ENCODE results near the gene TAAR6. TPM values are rescaled to one million over a fixed set of nuclear protein-coding genes. Genes with fewer than 3 reads are reported as not detected.
"Not testable (repeated sequence)": the region's sequence is repeated elsewhere in the genome, so short reads cannot be mapped to it uniquely, and the experiment has no call there.

Gene TAAR6
- not detected for total RNA-seq

GRCh38 chr6:132570221-132570777 is at the start of gene TAAR6:
TAAR6 (plus strand) TSS chr6:132570322; CDS start chr6:132570322, 0 bp downstream.
- no peaks in the 10 kb centered on the region for H3K4me1 Mint-ChIP-seq
- DNase-seq: no peak
- no peak within 1 kb of the TSS for H3K27ac Mint-ChIP-seq
- peaks cover 17% of the 10 kb centered on the region for H3K27me3 Mint-ChIP-seq
- no peak within 1 kb of the TSS for H3K4me3 Mint-ChIP-seq
- ChIA-PET POLR2A (no interaction called here), CTCF (no interaction called here)
- H3K36me3 Mint-ChIP-seq (ENCODE audit: low read depth): no peaks in the 10 kb centered on the region
- H3K9me3 Mint-ChIP-seq: no peaks in the 10 kb centered on the region

GRCh38 chr6:132520953-132521352 is 49.2 kb upstream of the TAAR6 start:
- Mint-ChIP-seq H3K36me3 (ENCODE audit: low read depth) (no peaks in the 10 kb centered on the region), H3K4me1 (no peaks in the 10 kb centered on the region), H3K4me3 (no peak overlapping the region), H3K27ac (no peak overlapping the region), H3K9me3 (no peaks in the 10 kb centered on the region), H3K27me3 (peaks cover 62% of the 10 kb centered on the region)
- no peak for DNase-seq
- ChIA-PET POLR2A (no interaction called here), CTCF (no interaction called here)

GRCh38 chr6:132524646-132525045 is 45.5 kb upstream of the TAAR6 start:
- H3K9me3 Mint-ChIP-seq: no peaks in the 10 kb centered on the region
- H3K27me3 Mint-ChIP-seq: peaks cover 41% of the 10 kb centered on the region
- DNase-seq: no peak
- CTCF ChIA-PET: no interaction called here
- POLR2A ChIA-PET: no interaction called here
- no peaks in the 10 kb centered on the region for H3K36me3 Mint-ChIP-seq (ENCODE audit: low read depth)
- no peak overlapping the region for H3K27ac Mint-ChIP-seq
- H3K4me1 Mint-ChIP-seq: no peaks in the 10 kb centered on the region
- no peak overlapping the region for H3K4me3 Mint-ChIP-seq

GRCh38 chr6:132525866-132526265 is 44.3 kb upstream of the TAAR6 start:
- no peak overlapping the region for H3K27ac Mint-ChIP-seq
- POLR2A ChIA-PET: no interaction called here
- H3K4me1 Mint-ChIP-seq: peaks cover 2% of the 10 kb centered on the region
- H3K4me3 Mint-ChIP-seq: no peak overlapping the region
- H3K36me3 Mint-ChIP-seq (ENCODE audit: low read depth): no peaks in the 10 kb centered on the region
- CTCF ChIA-PET: interaction anchor here (0.6 kb wide), 1 partner anchor 256 kb away, joined by 3 read pairs; no protein-coding TSS in a partner anchor
- no peak for DNase-seq
- no peaks in the 10 kb centered on the region for H3K9me3 Mint-ChIP-seq
- H3K27me3 Mint-ChIP-seq: peaks cover 36% of the 10 kb centered on the region

- Mint-ChIP-seq H3K4me3 (no peak overlapping the region), H3K4me1 (peaks cover 2% of the 10 kb centered on the region), H3K27me3 (peaks cover 32% of the 10 kb centered on the region), H3K9me3 (no peaks in the 10 kb centered on the region), H3K27ac (no peak overlapping the region), H3K36me3 (ENCODE audit: low read depth) (no peaks in the 10 kb centered on the region)
- POLR2A ChIA-PET: no interaction called here
- DNase-seq: no peak
- CTCF ChIA-PET: interaction anchor here (1.5 to 1.7 kb wide), 2 partner anchors 9 to 246 kb away, joined by 3 to 4 read pairs; no protein-coding TSS in a partner anchor
Measured at GRCh38 chr6:132526461-132526860, 43.7 kb upstream of the TAAR6 start.

GRCh38 chr6:132527791-132528190 is 42.3 kb upstream of the TAAR6 start:
- ChIA-PET CTCF (interaction anchor here (1.0 to 1.7 kb wide), 3 partner anchors 10 to 248 kb away, joined by 3 to 4 read pairs (median 3); no protein-coding TSS in a partner anchor), POLR2A (no interaction called here)
- Mint-ChIP-seq H3K9me3 (no peaks in the 10 kb centered on the region), H3K4me3 (no peak overlapping the region), H3K27me3 (peaks cover 22% of the 10 kb centered on the region), H3K36me3 (ENCODE audit: low read depth) (no peaks in the 10 kb centered on the region), H3K4me1 (peaks cover 2% of the 10 kb centered on the region), H3K27ac (no peak overlapping the region)
- DNase-seq: no peak

- peak; percentile 83 for DNase-seq
- POLR2A ChIA-PET: no interaction called here
- H3K36me3 Mint-ChIP-seq (ENCODE audit: low read depth): no peaks in the 10 kb centered on the region
- H3K4me3 Mint-ChIP-seq: no peak overlapping the region
- H3K27me3 Mint-ChIP-seq: peaks cover 17% of the 10 kb centered on the region
- CTCF ChIA-PET: interaction anchor here (0.6 to 0.7 kb wide), 2 partner anchors 16 to 256 kb away, joined by 3 read pairs; no protein-coding TSS in a partner anchor
- peaks cover 2% of the 10 kb centered on the region for H3K4me1 Mint-ChIP-seq
- no peaks in the 10 kb centered on the region for H3K9me3 Mint-ChIP-seq
- no peak overlapping the region for H3K27ac Mint-ChIP-seq
Measured at GRCh38 chr6:132530293-132530974, 39.7 kb upstream of the TAAR6 start.

GRCh38 chr6:132534546-132534945 is 35.6 kb upstream of the TAAR6 start:
- not testable (repeated sequence) for H3K4me3 Mint-ChIP-seq

GRCh38 chr6:132537145-132537544 is 33.0 kb upstream of the TAAR6 start:
- Mint-ChIP-seq H3K27me3 (peaks cover 38% of the 10 kb centered on the region), H3K4me1 (no peaks in the 10 kb centered on the region), H3K27ac (no peak overlapping the region), H3K36me3 (ENCODE audit: low read depth) (no peaks in the 10 kb centered on the region), H3K9me3 (no peaks in the 10 kb centered on the region), H3K4me3 (no peak overlapping the region)
- DNase-seq: no peak
- ChIA-PET POLR2A (no interaction called here), CTCF (no interaction called here)

More at GRCh38 chr6:132534546-132534945, 35.6 kb upstream of the TAAR6 start:
- H3K36me3 Mint-ChIP-seq (ENCODE audit: low read depth); H3K27ac Mint-ChIP-seq; POLR2A ChIA-PET; H3K4me1 Mint-ChIP-seq; DNase-seq; H3K9me3 Mint-ChIP-seq: not testable (repeated sequence)
- H3K27me3 Mint-ChIP-seq: peaks cover 31% of the 10 kb centered on the region
- CTCF ChIA-PET: interaction anchor here (0.6 to 0.9 kb wide), 2 partner anchors 22 to 34 kb away, joined by 3 read pairs; partner anchors contain the start of gene STX7

GRCh38 chr6:132537977-132538376 is 32.1 kb upstream of the TAAR6 start, which contains the start of gene TAAR9:
TAAR9 (plus strand) TSS chr6:132538277; CDS start chr6:132538290, 13 bp downstream.
- no peaks in the 10 kb centered on the region for H3K36me3 Mint-ChIP-seq (ENCODE audit: low read depth)
- H3K4me1 Mint-ChIP-seq: no peaks in the 10 kb centered on the region
- H3K27ac Mint-ChIP-seq: no peak within 1 kb of the TSS
- no peak for DNase-seq
- no peak within 1 kb of the TSS for H3K4me3 Mint-ChIP-seq
- peaks cover 38% of the 10 kb centered on the region for H3K27me3 Mint-ChIP-seq
- ChIA-PET POLR2A (no interaction called here), CTCF (no interaction called here)
- no peaks in the 10 kb centered on the region for H3K9me3 Mint-ChIP-seq

GRCh38 chr6:132544826-132545225 is 25.3 kb upstream of the TAAR6 start:
- no peak overlapping the region for H3K27ac Mint-ChIP-seq
- no peaks in the 10 kb centered on the region for H3K4me1 Mint-ChIP-seq
- H3K4me3 Mint-ChIP-seq: no peak overlapping the region
- H3K9me3 Mint-ChIP-seq: no peaks in the 10 kb centered on the region
- ChIA-PET POLR2A (no interaction called here), CTCF (interaction anchor here (0.6 kb wide), 1 partner anchor 28 kb away, joined by 3 read pairs; no protein-coding TSS in a partner anchor)
- H3K27me3 Mint-ChIP-seq: peaks cover 27% of the 10 kb centered on the region
- no peaks in the 10 kb centered on the region for H3K36me3 Mint-ChIP-seq (ENCODE audit: low read depth)
- DNase-seq: no peak

- ChIA-PET POLR2A (no interaction called here), CTCF (no interaction called here)
- DNase-seq: no peak
- Mint-ChIP-seq H3K27ac (no peak overlapping the region), H3K4me3 (no peak overlapping the region), H3K27me3 (peaks cover 15% of the 10 kb centered on the region), H3K4me1 (no peaks in the 10 kb centered on the region), H3K9me3 (no peaks in the 10 kb centered on the region), H3K36me3 (ENCODE audit: low read depth) (no peaks in the 10 kb centered on the region)
Measured at GRCh38 chr6:132548746-132549463, 21.2 kb upstream of the TAAR6 start.

GRCh38 chr6:132551214-132551613 is 18.9 kb upstream of the TAAR6 start:
- DNase-seq: no peak
- H3K4me1 Mint-ChIP-seq: no peaks in the 10 kb centered on the region
- no peak overlapping the region for H3K27ac Mint-ChIP-seq
- H3K27me3 Mint-ChIP-seq: peaks cover 21% of the 10 kb centered on the region
- H3K4me3 Mint-ChIP-seq: no peak overlapping the region
- CTCF ChIA-PET: no interaction called here
- POLR2A ChIA-PET: no interaction called here
- no peaks in the 10 kb centered on the region for H3K36me3 Mint-ChIP-seq (ENCODE audit: low read depth)
- H3K9me3 Mint-ChIP-seq: no peaks in the 10 kb centered on the region

All from activated CD4-positive, alpha-beta T cell treated with anti-CD3 and anti-CD28 coated beads, Interleukin-2, amount 10 ng/mL, durations not matched to agents 7 days and 5 days (primary cell).